Measurements from ENCODE around the gene DUSP22.

DNA sequence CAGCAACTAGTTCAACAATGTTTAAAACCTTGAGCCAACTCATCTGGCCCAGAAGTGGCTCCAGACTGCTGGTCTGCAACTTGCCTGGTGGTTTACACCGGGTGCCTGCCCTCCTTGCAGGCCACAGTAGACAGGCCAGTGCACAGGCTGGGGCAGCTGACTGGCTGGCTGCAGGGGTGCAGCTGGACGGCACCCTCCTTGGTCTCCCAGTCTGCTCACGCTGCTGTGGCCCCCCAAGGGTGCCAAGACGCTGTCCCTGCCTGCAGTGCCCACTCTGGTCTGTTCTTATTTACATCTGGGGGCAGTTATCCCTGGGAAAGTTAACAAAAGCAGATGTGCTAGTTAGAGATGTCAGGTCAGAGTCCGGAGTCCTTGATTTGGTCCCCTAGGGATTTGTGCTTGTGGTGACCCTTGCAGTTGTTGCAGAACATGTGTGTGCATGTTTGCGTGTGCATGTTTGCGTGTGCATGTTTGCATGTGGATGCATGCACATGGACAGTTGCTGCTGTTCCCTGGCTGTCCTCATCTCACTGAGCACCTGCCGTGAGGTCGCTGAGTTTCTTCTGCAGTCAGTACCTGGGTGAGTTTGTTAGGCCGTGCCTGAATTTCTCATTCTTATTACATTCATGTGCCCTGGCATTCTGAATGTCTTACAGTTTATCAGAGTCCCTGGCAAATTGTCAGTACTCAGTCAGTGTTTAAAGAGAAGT is 51.1 kb downstream of the DUSP22 start:
- TF ChIP-seq CTCF (IDR thresholded peaks at IDR 0.05) (no peak), POLR2A (IDR thresholded peaks at IDR 0.05) (no peak)

Data from Peyer's patch (tissue), 4 donors.